Upper lobe of left lung (tissue), 4 donors: ENCODE results near the gene DNTT.

ENCODE experiments used
- CTCF ChIP-seq, 6 experiments: fragments of 450-650 bp in 4 of 6; fragments of 200-600 bp in 2 of 6; sonication (generic) in 2 of 6; IDR thresholded peaks; one replicate each; pipeline ENCODE4 v1.5.1; 2016 to 2019; ENCODE audit warnings: antibody characterized with exemption in 6 of 6
- POLR2A ChIP-seq, 4 donors: fragments of 450-650 bp; IDR thresholded peaks; one replicate each; pipeline ENCODE4 v1.5.1; 2016 to 2017; ENCODE audit warnings: antibody characterized with exemption in 4 of 4, mild to moderate bottlenecking in 2 of 4

DNA sequence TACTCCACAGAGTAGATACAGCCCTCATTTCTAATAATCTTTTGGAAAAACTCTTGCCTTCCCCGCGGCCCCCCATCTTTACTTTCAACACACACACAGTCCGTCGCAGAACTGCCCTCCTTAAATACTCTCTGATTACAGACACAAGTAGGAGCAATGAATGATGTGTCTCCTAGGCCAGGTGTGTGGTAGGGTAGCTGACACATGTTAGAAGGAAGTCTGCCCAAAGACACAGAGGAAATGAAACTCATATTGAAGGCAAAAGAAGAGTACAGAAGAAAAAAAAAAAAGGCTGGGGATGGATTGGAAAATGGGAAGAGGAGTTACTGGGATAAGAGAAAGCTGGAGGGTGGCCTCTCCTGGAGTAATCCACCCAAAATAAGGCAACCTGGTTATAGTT lies 39.9 kb downstream of the DNTT start:
- TF ChIP-seq CTCF (IDR thresholded peaks at IDR 0.05) (no peak), POLR2A (IDR thresholded peaks at IDR 0.05) (no peak)
